GM12872 (cell line): Measurements from ENCODE around the gene TMEM176A.

Experiments used
- TF ChIP-seq, protein P1 (sequence below): IDR thresholded peaks from 3 replicates; pipeline ENCODE4 v1.5.1; 2011; ENCODE audit warnings: low read depth, mild to moderate bottlenecking, low read length, moderate library complexity; ENCODE audit not compliant: insufficient read depth

The TMEM176A gene

DNA sequence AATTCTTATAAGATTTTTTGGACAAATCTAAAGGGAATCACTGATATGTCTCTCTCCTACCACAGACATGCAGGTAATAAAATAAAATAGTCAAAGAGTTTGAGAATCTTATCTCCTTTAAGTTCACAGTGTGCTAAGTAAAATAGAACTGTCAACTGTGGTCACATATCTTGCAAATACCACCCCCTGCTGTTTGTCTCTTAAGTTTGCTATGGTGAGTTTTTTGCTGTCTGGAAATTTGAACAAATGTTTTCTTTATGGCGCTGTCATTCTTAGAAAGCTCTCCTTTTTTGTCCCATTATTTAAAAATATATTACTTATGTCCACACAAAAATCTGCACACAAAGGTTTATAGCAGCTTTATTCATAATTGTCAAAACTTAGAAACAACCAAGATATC, 43.7 kb upstream of the TMEM176A start:
- TF ChIP-seq, protein P1, sequence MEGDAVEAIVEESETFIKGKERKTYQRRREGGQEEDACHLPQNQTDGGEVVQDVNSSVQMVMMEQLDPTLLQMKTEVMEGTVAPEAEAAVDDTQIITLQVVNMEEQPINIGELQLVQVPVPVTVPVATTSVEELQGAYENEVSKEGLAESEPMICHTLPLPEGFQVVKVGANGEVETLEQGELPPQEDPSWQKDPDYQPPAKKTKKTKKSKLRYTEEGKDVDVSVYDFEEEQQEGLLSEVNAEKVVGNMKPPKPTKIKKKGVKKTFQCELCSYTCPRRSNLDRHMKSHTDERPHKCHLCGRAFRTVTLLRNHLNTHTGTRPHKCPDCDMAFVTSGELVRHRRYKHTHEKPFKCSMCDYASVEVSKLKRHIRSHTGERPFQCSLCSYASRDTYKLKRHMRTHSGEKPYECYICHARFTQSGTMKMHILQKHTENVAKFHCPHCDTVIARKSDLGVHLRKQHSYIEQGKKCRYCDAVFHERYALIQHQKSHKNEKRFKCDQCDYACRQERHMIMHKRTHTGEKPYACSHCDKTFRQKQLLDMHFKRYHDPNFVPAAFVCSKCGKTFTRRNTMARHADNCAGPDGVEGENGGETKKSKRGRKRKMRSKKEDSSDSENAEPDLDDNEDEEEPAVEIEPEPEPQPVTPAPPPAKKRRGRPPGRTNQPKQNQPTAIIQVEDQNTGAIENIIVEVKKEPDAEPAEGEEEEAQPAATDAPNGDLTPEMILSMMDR, result peak; percentile 28; the same call in 1 of the 3 replicates

DNA sequence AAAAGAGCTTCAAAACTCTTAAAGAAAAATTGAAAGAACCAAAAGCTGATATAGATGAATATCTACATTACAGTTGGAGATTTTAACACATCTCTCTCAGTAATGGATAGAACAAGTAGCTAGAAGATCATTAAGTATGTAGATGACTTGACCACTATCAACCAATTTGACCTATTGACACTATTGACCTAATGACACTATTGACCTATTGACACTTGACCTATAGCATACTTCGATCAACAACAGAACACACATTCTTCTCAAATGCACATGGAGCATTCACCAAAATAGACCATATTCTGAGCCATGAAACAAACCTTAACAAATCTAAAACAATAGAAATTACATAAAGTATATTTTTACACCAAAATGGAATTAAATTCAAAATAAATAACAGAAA, 41.1 kb upstream of the TMEM176A start:
- TF ChIP-seq, protein P1, result no peak

DNA sequence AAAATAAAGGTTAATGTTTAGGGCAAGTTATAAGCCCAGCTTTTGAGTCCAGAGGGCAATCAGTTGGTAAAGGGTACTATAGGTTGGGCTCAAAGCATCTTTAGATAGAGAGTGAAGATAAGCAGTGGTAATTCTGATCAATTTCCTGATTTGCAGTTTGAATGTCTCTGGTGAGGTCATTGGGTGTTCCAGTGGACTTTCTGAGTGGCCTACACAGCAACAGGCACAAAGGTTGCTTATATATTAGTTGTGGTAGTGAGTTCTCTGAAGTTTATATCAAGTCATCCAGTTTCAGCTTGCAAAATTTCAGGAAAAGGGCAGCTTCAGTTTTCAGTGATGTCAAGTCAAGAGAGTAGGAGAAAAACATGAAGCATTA, 34.2 kb upstream of the TMEM176A start:
- TF ChIP-seq, protein P1, result no peak

DNA sequence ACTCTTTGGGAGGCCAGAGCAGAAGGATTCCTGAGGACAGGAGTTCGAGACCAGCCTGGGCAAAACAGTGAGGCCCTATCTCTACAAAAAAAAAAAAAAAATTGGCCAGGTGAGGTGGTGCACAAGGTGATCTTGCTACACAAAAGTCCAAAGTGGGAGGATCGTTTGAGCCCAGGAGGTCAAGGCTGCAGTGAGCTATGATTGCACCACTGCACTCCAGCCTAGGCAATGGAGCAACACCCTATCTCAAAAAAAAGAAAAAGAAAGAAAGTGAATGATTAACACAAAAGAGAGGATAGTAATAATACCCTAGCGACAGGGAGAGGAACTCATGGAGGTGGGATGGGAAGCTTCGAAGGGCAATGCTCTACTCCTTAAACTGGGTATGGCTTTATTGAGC, 30.8 kb upstream of the TMEM176A start:
- TF ChIP-seq, protein P1, result no peak

DNA sequence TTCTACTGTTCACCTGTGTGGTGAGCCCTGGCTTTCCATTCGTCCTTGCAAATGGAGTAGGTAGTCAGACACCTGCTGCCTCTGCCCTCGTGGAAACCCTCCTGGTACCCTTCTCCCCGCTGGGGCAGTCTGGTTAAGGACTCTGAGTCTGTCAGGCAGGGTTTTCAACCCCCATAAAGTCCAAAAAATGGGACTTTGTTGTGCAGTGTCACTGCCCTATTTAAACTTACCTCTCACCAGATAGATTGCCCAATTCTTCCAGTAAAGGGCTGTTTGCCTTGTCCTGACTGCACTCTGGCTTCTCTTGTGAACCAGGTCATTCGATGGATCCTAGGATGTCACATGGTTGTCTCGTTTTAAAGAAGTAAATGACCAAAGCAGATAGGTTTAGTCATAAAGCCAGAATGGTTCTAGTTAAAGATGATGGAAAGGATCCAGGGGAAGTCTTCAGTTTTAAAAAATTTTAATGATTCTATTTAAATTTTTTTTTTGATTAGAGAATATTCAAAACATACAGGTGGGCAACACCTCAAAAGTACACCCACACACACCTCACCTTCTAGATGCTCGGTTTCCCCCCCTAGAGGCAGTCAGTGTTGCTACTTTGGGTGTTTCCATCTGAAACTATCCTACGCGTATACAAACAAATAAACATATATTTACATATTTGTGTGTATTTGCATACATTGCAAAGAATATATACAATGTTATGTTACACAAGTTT, 22.4 kb upstream of the TMEM176A start:
- TF ChIP-seq, protein P1, result no peak

DNA sequence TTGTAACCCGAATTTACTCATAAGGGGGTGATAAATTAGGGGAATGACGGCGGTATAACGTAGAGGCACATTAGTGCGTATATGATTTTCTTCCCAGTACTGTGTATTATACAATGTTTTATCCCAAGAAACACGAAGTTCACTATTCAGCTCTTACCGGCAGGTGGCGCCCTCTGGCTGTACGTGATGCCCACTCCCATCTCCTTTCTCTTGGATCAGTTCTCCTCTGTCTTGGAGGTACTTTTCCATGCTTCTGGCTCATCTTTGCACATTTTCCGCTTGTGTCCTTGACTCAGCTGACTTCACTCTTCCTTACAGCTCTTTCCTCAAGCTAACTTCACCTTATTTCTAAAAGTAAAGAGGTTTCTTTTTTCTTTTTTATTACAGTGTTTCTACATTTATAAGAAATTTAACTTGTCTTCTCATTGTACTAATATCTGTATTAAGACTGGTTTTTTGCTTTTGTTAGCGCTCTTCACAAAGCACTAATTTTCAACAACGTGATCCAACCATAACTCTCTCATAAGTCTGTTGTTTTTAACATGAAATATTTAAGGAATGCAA, 21.7 kb upstream of the TMEM176A start:
- TF ChIP-seq, protein P1, result peak; percentile 91

DNA sequence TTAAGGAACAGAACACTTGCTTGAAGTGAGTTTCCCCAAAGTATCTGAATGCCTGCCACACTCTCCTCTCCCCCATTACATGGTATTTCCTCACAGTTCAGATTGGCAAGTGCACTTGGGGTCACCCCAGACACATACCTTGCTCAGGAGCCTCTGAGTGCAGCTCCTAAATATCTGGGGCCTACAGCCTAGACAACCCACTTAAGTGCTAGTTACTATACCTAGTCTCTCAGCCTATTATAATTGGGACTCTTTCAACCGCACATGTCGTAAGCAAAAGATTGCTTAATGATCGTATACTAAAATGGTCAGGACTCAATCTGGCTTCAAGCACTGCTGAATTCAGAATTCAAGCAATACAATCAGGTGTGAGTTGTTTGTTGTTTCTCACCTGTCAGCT, 20.3 kb upstream of the TMEM176A start:
- TF ChIP-seq, protein P1, result no peak
